HepG2 (cell line): Measurements from ENCODE around the gene NKAIN4. TPM values are rescaled to one million over a fixed set of nuclear protein-coding genes. Genes with fewer than 3 reads are reported as not detected.

Experiments
- KAT2B ChIP-seq: fragments of 150-350 bp; IDR thresholded peaks from 2 replicates; pipeline ENCODE4 v1.6.1; 2014; ENCODE audit warnings: low read depth, low read length, borderline replicate concordance
- NFYC ChIP-seq: IDR thresholded peaks from 2 replicates; pipeline ENCODE4 v1.6.1; 2016; ENCODE audit warnings: missing genetic modification reagents, missing compliant biosample characterization
- RELA ChIP-seq: sonication (generic); formaldehyde crosslinking; IDR thresholded peaks from 2 replicates; pipeline ENCODE4 v1.4.0; 2020; ENCODE audit warnings: missing genetic modification reagents
- SMARCC2 ChIP-seq: fragments of 450-650 bp; IDR thresholded peaks from 2 replicates; pipeline ENCODE4 v1.6.1; 2017; ENCODE audit warnings: antibody characterized with exemption, mild to moderate bottlenecking
- TAF1 ChIP-seq: sonication (generic); formaldehyde crosslinking; IDR thresholded peaks from 2 replicates; pipeline ENCODE4 v1.4.0; 2020; ENCODE audit warnings: missing genetic modification reagents
- TBP ChIP-seq: sonication (generic); formaldehyde crosslinking; IDR thresholded peaks from 2 replicates; pipeline ENCODE4 v1.5.0; 2020; ENCODE audit warnings: missing genetic modification reagents
- TMF1 ChIP-seq: sonication (generic); formaldehyde crosslinking; IDR thresholded peaks from 2 replicates; pipeline ENCODE4 v1.8.1; 2022; ENCODE audit warnings: low read depth, missing genetic modification reagents
- TP53 ChIP-seq: sonication (generic); formaldehyde crosslinking; conservative IDR thresholded peaks from 2 replicates; pipeline ENCODE4 v1.4.0; 2020; ENCODE audit warnings: missing genetic modification reagents
- ZBTB40 ChIP-seq, 2 experiments: fragments of 450-650 bp in 1 of 2; sonication (generic) in 1 of 2; formaldehyde crosslinking in 1 of 2; IDR thresholded peaks; 2 replicates each; pipeline versions ENCODE4 v1.6.1 to v1.8.0; 2016 to 2022; ENCODE audit warnings: antibody characterized with exemption in 1 of 2, mild to moderate bottlenecking in 1 of 2, missing genetic modification reagents in 1 of 2
- ZFP90 ChIP-seq: sonication (generic); formaldehyde crosslinking; IDR thresholded peaks from 2 replicates; pipeline ENCODE4 v1.8.0; 2022; ENCODE audit warnings: missing genetic modification reagents, mild to moderate bottlenecking, inconsistent platforms, borderline replicate concordance
- ZKSCAN8 ChIP-seq: IDR thresholded peaks from 2 replicates; pipeline ENCODE4 v1.6.1; 2016; ENCODE audit warnings: borderline replicate concordance, missing genetic modification reagents, missing compliant biosample characterization
- ZNF143 ChIP-seq: sonication (generic); formaldehyde crosslinking; IDR thresholded peaks from 2 replicates; pipeline ENCODE4 v1.4.0; 2020; ENCODE audit warnings: missing genetic modification reagents
- ZNF30 ChIP-seq: sonication (generic); formaldehyde crosslinking; IDR thresholded peaks from 2 replicates; pipeline ENCODE4 v1.5.0; 2020; ENCODE audit warnings: mild to moderate bottlenecking, missing genetic modification reagents
- ZNF432 ChIP-seq: sonication (generic); formaldehyde crosslinking; IDR thresholded peaks from 2 replicates; pipeline ENCODE4 v1.5.0; 2020; ENCODE audit warnings: missing genetic modification reagents, mild to moderate bottlenecking, borderline replicate concordance
- ZNF577 ChIP-seq: sonication (generic); formaldehyde crosslinking; IDR thresholded peaks from 2 replicates; pipeline ENCODE4 v1.4.0; 2020; ENCODE audit warnings: mild to moderate bottlenecking, low read depth, missing genetic modification reagents, borderline replicate concordance
- ZNF614 ChIP-seq: IDR thresholded peaks from 2 replicates; pipeline ENCODE4 v1.6.1; 2018; ENCODE audit warnings: missing biosample characterization, missing genetic modification reagents, inconsistent platforms, borderline replicate concordance
- ZNF639 ChIP-seq: conservative IDR thresholded peaks from 2 replicates; pipeline ENCODE4 v1.6.1; 2018; ENCODE audit warnings: missing genetic modification reagents
- ZSCAN20 ChIP-seq: sonication (generic); formaldehyde crosslinking; IDR thresholded peaks from 2 replicates; pipeline ENCODE4 v1.4.0; 2020; ENCODE audit warnings: missing genetic modification reagents, mild to moderate bottlenecking, borderline replicate concordance
- polyA plus RNA-seq, 8 experiments: library from polyadenylated mRNA; depleted of rRNA in 3 of 8; stranded (reverse) in 7 of 8; unstranded in 1 of 8; fragments of >200 nt; fragmentation: Illumina TruSeq in 4 of 8; extraction: Trizol in 4 of 8; gene quantifications; 2 replicates each; pipeline versions ENCODE4 v1.2.1 to v1.2.3, GENCODE V29; 2011 to 2016; ENCODE audit warnings: low read depth in 4 of 8, missing spikeins in 1 of 8, mixed read lengths in 1 of 8; ENCODE audit not compliant: insufficient read depth in 1 of 8
- total RNA-seq, 5 experiments: library from RNA; depleted of rRNA; stranded (reverse); fragments of >200 nt; fragmentation: Illumina TruSeq; extraction: Trizol; gene quantifications; 2 replicates each; pipeline ENCODE4 v1.2.3, GENCODE V29; 2016; ENCODE audit warnings: low read depth in 1 of 5

The NKAIN4 gene
- total and polyA plus RNA-seq, 2 of the 13 experiments (the other 11 are each of a cell fraction or from before 2014, with no cell fraction given) = not detected

- TF ChIP-seq ZBTB40 (IDR thresholded peaks at IDR 0.05) = peak; percentile 57
- no peak for TF ChIP-seq ZBTB40 (CRISPR knock-in tag; IDR thresholded peaks at IDR 0.05)
- peak; percentile 85 for TF ChIP-seq TAF1 (CRISPR knock-in tag)
- TF ChIP-seq ZNF432 (CRISPR knock-in tag) = no peak
- TF ChIP-seq ZNF614 = peak; percentile 75; the same call in 1 of the 2 replicates
- TF ChIP-seq ZNF30 (CRISPR knock-in tag) = no peak
- no peak for TF ChIP-seq SMARCC2
- peak; percentile 93 for TF ChIP-seq ZNF143
- peak; percentile 65; the same call in 1 of the 2 replicates for TF ChIP-seq TBP (CRISPR knock-in tag)
- TF ChIP-seq ZFP90 (CRISPR knock-in tag) = no peak
- peak; percentile 85; the same call in 1 of the 2 replicates for TF ChIP-seq RELA
- TF ChIP-seq NFYC (CRISPR knock-in tag) = peak; percentile 56
- TF ChIP-seq KAT2B = no peak
- TF ChIP-seq TMF1 (CRISPR knock-in tag) = peak; percentile 94
- peak; percentile 50; the same call in 1 of the 2 replicates for TF ChIP-seq ZSCAN20 (CRISPR knock-in tag)
- no peak for TF ChIP-seq TP53 (CRISPR knock-in tag)
- 0 out of 2 replicates have a peak, but pooled peaks have one; percentile 44 for TF ChIP-seq ZNF639 (CRISPR knock-in tag)
- no peak for TF ChIP-seq ZKSCAN8 (CRISPR knock-in tag)
- no peak for TF ChIP-seq ZNF577 (CRISPR knock-in tag)
These were observed 18.1 kb upstream of the NKAIN4 start, which contains the start of gene ARFGAP1 (continued) for GRCh38 chr20:63272105-63273058.
